Measurements from ENCODE around the gene SPATS2.
"Not testable (repeated sequence)": the region's sequence is repeated elsewhere in the genome, so short reads cannot be mapped to it uniquely, and the experiment has no call there.

SPATS2 gene

DNA sequence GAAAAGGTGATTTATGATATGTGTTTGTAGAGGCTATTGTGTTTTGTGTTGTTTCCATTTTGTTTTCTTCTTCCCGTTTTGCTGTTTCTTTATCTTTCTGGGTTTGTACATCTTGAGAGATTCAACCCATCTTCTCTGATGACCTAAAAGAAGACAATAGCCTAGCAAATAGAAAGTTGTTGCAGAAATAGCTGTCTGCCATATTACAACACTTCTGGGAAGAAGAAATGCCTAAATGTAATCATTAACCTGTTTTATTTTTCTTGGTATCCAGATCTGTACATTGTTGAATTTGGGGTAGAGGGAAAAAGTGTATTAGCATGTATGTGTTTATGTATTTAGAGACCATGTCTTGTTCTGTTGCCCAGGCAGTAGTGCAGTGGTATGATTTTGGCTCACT is 50.3 kb downstream of the SPATS2 start:
- H3K4me3 ChIP-seq (ENCODE audit: low read depth, low read length), result no peak overlapping the region
- TF ChIP-seq, protein P1, sequence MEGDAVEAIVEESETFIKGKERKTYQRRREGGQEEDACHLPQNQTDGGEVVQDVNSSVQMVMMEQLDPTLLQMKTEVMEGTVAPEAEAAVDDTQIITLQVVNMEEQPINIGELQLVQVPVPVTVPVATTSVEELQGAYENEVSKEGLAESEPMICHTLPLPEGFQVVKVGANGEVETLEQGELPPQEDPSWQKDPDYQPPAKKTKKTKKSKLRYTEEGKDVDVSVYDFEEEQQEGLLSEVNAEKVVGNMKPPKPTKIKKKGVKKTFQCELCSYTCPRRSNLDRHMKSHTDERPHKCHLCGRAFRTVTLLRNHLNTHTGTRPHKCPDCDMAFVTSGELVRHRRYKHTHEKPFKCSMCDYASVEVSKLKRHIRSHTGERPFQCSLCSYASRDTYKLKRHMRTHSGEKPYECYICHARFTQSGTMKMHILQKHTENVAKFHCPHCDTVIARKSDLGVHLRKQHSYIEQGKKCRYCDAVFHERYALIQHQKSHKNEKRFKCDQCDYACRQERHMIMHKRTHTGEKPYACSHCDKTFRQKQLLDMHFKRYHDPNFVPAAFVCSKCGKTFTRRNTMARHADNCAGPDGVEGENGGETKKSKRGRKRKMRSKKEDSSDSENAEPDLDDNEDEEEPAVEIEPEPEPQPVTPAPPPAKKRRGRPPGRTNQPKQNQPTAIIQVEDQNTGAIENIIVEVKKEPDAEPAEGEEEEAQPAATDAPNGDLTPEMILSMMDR (IDR thresholded peaks at IDR 0.05; ENCODE audit: control insufficient read depth, extremely low read depth, insufficient read depth), result no peak
- DNase-seq (ENCODE audit: low read depth), result no peak

DNA sequence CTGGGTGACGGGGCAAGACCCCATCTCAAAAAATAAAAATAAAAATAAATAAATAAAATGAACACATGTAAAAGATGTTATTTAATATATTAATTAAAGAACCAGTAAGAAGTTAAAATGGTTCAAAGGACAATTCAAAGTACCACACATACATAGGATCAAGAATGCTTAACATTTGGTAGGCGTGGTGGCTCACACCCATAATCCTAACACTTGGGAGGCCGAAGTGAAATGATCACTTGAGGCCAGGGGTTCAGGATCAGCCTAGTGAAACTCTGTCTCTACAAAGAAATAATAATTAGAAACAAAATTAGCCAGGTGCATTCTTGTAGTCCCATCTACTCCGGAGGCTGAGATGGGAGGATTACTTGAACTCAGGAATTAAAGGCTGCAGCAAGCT is 53.3 kb downstream of the SPATS2 start:
- no peak for DNase-seq (ENCODE audit: low read depth)
- H3K4me3 ChIP-seq (ENCODE audit: low read depth, low read length), result no peak overlapping the region
- TF ChIP-seq, protein P1 (IDR thresholded peaks at IDR 0.05; ENCODE audit: control insufficient read depth, extremely low read depth, insufficient read depth), result no peak

DNA sequence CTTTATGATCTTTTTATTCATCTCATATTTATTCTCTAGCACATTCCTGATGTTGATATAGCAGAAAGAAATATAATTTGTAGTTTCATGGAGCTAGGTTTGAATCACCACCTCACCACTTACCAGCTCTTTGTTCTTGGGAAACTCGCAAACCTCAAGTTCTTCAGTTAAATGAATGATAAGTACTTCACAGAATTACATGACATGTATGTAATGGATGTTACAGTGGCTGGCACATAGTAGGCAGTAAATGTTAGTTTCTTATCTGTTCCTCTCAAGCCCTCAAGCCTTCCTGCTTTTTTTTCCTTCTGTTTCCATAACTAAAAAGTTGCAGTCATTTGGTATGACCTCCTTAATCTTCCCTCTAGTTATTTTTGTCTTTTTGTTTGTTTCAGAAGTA is 54.9 kb downstream of the SPATS2 start:
- TF ChIP-seq, protein P1 (IDR thresholded peaks at IDR 0.05; ENCODE audit: control insufficient read depth, extremely low read depth, insufficient read depth), result no peak
- no peak overlapping the region for H3K4me3 ChIP-seq (ENCODE audit: low read depth, low read length)
- DNase-seq (ENCODE audit: low read depth), result no peak

DNA sequence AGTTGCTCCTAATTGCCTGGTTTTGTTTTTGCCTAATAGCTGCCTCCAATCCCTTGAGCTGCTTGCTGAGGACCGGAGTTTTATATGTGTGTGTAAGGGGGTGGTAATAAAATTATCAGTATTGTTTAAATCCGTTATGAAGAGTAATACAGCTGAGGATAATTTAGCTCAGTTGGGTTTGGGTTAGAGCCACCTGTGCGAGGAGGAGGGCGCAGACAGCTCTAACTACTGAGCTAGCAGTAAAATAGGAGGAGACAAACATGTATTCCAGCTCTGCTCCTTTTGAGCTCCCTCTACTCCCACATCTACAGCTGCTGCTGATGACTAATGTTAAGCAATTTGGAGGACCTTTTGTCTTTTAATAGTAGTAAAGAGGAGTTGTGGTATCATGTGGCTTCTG is 61.5 kb downstream of the SPATS2 start:
- DNase-seq (ENCODE audit: low read depth), result no peak
- no peak overlapping the region for H3K4me3 ChIP-seq (ENCODE audit: low read depth, low read length)
- TF ChIP-seq, protein P1 (IDR thresholded peaks at IDR 0.05; ENCODE audit: control insufficient read depth, extremely low read depth, insufficient read depth), result no peak

DNA sequence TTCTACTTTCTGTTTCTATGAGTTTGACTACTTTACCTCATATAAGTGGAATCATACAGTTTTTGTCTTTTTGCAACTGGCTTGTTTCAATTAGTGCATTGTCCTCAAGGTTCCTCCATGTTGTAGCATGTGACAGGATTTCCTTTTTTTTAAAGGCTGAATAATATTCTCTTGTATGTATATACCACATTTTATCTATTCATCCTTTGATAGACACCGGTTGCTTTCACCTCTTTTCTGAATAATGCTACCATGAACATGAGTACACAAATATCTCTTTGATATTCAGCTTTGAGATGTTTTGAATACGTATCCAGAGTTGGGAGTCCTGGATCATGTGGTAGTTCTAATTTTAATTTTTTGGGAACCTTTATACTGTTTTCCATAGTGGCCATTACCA is 65.4 kb downstream of the SPATS2 start:
- TF ChIP-seq, protein P1 (IDR thresholded peaks at IDR 0.05; ENCODE audit: control insufficient read depth, extremely low read depth, insufficient read depth), result no peak
- H3K4me3 ChIP-seq (ENCODE audit: low read depth, low read length), result no peak overlapping the region
- no peak for DNase-seq (ENCODE audit: low read depth)

DNA sequence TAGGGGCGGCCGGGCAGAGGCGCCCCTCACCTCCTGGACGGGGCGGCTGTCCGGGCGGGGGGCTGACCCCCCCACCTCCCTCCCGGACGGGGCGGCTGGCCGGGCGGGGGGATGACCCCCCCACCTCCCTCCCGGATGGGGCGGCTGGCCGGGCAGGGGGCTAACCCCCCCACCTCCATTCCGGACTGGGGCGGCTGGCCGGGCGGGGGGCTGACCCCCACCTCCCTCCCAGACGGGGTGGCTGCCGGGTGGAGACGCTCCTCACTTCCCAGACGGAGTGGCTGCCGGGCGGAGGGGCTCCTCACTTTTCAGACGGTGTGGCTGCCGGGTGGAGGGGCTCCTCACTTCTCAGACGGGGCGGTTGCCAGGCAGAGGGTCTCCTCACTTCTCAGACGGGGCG is 69.5 kb downstream of the SPATS2 start:
- H3K4me3 ChIP-seq (ENCODE audit: low read depth, low read length); DNase-seq (ENCODE audit: low read depth): not testable (repeated sequence)

DNA sequence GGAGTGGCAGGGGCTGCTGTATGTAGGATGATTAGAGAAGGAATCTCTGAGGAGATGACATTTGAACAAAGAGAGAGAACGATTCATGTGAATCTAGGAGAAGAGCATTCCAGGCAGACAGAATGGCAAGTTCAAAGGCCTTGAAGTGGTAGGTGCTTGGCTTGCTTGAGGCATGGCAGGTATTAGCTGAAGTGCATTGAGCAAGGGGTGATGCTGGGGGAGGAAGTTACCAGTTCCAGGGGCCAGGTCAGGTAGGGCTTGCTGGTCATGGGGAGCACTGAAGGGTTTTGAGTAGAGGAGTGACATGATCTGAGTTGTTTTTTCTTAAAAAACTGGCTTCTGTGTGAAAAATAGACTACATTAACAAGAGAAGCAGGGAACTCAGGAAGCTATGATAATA is 71.8 kb downstream of the SPATS2 start:
- no peak overlapping the region for H3K4me3 ChIP-seq (ENCODE audit: low read depth, low read length)
- TF ChIP-seq, protein P1 (IDR thresholded peaks at IDR 0.05; ENCODE audit: control insufficient read depth, extremely low read depth, insufficient read depth), result no peak
- DNase-seq (ENCODE audit: low read depth), result no peak

DNA sequence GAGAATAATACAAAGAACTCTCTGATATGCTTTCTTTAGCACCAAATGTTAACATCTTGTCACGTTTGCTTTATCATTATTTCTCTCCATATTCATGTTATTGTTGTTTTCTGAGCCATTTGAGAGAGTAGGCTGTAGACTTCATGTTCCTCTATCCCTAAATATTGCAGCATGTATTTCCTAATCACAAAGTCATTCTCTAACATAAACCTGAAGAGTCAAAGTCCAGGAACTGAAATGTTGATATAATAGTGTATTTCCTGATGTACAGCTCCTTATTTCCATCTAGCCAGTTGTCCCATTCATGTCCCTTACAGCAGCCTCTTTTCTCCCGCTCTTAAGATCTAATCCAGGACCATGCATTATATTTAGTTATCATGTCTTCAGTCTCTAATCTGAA is 72.8 kb downstream of the SPATS2 start:
- no peak overlapping the region for H3K4me3 ChIP-seq (ENCODE audit: low read depth, low read length)
- TF ChIP-seq, protein P1 (IDR thresholded peaks at IDR 0.05; ENCODE audit: control insufficient read depth, extremely low read depth, insufficient read depth), result no peak
- DNase-seq (ENCODE audit: low read depth), result no peak

All from LNCaP clone FGC (cell line).